Peyer's patch (tissue), 4 donors: ENCODE results near the gene CTBP2.

ENCODE experiments used
- POLR2A ChIP-seq, 2 donors: fragments of 450-650 bp; IDR thresholded peaks; one replicate each; pipeline ENCODE4 v1.5.1; 2017; ENCODE audit warnings: antibody characterized with exemption in 2 of 2, mild to moderate bottlenecking in 2 of 2, moderate library complexity in 2 of 2
- TF ChIP-seq, protein P1 (sequence below), 6 experiments: fragments of 450-650 bp in 4 of 6; fragments of 200-600 bp in 2 of 6; sonication (generic) in 1 of 6; IDR thresholded peaks; one replicate each; pipeline ENCODE4 v1.5.1; 2017 to 2019; ENCODE audit warnings: antibody characterized with exemption in 6 of 6, mild to moderate bottlenecking in 3 of 6, moderate library complexity in 1 of 6

DNA sequence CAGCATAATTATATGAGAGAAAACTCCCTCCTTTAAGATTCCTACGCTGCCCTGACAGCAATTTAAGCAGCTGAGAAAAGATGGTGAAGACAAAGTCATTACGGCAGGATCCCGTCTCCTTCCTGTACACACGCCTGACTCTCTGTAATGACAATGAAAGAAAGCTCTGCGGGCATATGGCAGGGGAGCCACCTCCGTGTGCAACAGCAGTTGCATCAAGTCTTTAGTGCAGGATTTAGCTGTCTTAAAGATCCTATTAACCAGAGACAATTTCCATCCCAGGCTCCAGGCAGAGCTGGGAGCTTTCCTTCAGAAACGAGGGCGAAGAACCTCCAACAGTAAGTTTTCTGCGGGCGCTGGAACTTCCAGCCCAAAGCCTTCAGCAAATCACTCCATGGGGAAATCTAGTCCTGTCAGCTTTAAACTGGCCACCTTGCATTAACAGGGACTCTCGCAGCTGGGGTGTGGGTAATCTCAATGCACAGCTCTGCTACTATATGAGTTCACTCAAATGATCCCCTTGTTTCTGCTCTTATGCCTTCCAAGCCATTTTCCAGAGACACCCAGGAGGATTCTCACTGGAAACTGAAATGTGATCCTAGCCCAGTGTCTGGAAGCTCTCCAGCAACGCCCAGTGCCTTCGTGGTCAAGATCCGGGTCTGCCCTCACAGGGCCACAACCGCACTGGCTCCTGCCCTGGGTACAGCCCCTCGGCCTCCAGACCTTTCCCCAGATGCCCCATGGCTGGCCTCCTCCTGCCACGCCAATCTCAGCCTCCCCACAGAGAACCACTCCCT lies 74.9 kb downstream of the CTBP2 start:
- TF ChIP-seq POLR2A (IDR thresholded peaks at IDR 0.05) = no peak
- TF ChIP-seq, protein P1, sequence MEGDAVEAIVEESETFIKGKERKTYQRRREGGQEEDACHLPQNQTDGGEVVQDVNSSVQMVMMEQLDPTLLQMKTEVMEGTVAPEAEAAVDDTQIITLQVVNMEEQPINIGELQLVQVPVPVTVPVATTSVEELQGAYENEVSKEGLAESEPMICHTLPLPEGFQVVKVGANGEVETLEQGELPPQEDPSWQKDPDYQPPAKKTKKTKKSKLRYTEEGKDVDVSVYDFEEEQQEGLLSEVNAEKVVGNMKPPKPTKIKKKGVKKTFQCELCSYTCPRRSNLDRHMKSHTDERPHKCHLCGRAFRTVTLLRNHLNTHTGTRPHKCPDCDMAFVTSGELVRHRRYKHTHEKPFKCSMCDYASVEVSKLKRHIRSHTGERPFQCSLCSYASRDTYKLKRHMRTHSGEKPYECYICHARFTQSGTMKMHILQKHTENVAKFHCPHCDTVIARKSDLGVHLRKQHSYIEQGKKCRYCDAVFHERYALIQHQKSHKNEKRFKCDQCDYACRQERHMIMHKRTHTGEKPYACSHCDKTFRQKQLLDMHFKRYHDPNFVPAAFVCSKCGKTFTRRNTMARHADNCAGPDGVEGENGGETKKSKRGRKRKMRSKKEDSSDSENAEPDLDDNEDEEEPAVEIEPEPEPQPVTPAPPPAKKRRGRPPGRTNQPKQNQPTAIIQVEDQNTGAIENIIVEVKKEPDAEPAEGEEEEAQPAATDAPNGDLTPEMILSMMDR (IDR thresholded peaks at IDR 0.05) = no peak
